ENCODE measurements around the gene MBNL2. TPM values are rescaled to one million over a fixed set of nuclear protein-coding genes. Genes with fewer than 3 reads are reported as not detected.

Gene MBNL2
- total and polyA plus RNA-seq, 2 experiments from 2014 or later: 0.55 to 3.2 TPM

- TF ChIP-seq ZNF462 (CRISPR knock-in tag; IDR thresholded peaks at IDR 0.05) (no peak), ZNF331 (CRISPR knock-in tag; IDR thresholded peaks at IDR 0.05; ENCODE audit: low read depth) (no peak)
Observed at GRCh38 chr13:97352815-97353214, 130.7 kb downstream of the MBNL2 start (continued).

GRCh38 chr13:97353927-97354675 lies 132.0 kb downstream of the MBNL2 start:
- peaks cover 11% of the 10 kb centered on the region for H3K4me1 Mint-ChIP-seq
- no peak overlapping the region for H3K27ac ChIP-seq (ENCODE audit: low read depth)
- ATAC-seq (no peak), DNase-seq (ENCODE audit: low spot score) (no peak)
- H3K79me2 ChIP-seq (replicated peaks; ENCODE audit: insufficient read depth): no peaks in the 10 kb centered on the region
- 0 out of 2 replicates have a peak, but pooled peaks cover 7% of the 10 kb centered on the region for H3K9me2 ChIP-seq (ENCODE audit: insufficient read depth)
- H3K4me1 ChIP-seq (ENCODE audit: insufficient read depth): 0 out of 2 replicates have a peak, but pooled peaks cover 6% of the 10 kb centered on the region
- no peak overlapping the region for H2AFZ ChIP-seq
- H3K36me3 Mint-ChIP-seq (ENCODE audit: low read depth): peaks cover 6% of the 10 kb centered on the region
- no peaks in the 10 kb centered on the region; the same call in 1 of the 2 replicates for H3K36me3 ChIP-seq (ENCODE audit: insufficient read depth)
- no peak overlapping the region for H3K4me2 ChIP-seq
- H4K20me1 ChIP-seq (replicated peaks; ENCODE audit: insufficient read depth): no peaks in the 10 kb centered on the region
- no peaks in the 10 kb centered on the region for H3K27me3 ChIP-seq (ENCODE audit: insufficient read depth)
- no peak overlapping the region for H3K4me3 ChIP-seq
- H3K4me3 Mint-ChIP-seq: no peak overlapping the region
- H3K27me3 Mint-ChIP-seq (ENCODE audit: insufficient read depth, low read depth, poor library complexity): peaks cover 2% of the 10 kb centered on the region
- H3K9me3 Mint-ChIP-seq: peaks cover 9% of the 10 kb centered on the region; the same call in 2 of the 3 replicates
- no peak overlapping the region for H3K27ac Mint-ChIP-seq
- H3F3A ChIP-seq (replicated peaks; ENCODE audit: low read depth): no peaks in the 10 kb centered on the region
- TF ChIP-seq CTCF (conservative IDR thresholded peaks at IDR 0.05; ENCODE audit: low read depth in 2 of 2) (no peak), POLR2AphosphoS5 (IDR thresholded peaks at IDR 0.05; ENCODE audit: low read depth) (no peak), ZNF331 (CRISPR knock-in tag; IDR thresholded peaks at IDR 0.05; ENCODE audit: low read depth) (no peak), STAT1 (IDR thresholded peaks at IDR 0.05; ENCODE audit: unreplicated experiment) (no peak), EZH2phosphoT487 (IDR thresholded peaks at IDR 0.05; ENCODE audit: unreplicated experiment) (no peak), EZH2 (IDR thresholded peaks at IDR 0.05; ENCODE audit: low read depth, unreplicated experiment) (no peak), ETS1 (IDR thresholded peaks at IDR 0.05) (no peak)
